SIG-M5 (cell line): ENCODE results near the gene PRSS21.

Experiments
- DNase-seq: peaks from one replicate; lab custom pipeline; 2025; lab: John Stamatoyannopoulos, UW

The PRSS21 gene

DNA sequence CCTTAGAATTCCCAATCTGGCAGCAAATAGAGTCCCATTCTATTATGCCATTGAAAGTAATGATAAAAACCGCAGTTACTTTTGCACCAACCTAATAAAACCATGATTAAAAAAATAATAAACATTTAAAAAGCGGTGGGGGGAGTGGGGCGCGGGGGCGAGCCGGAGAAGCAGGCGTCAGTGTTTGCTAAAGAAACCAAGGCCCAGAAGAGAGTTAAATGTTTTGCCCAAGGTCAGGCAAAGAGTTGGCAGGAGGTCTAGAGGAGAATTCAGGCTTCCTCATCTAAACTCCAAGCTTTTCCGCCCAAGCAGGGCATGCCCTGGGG, 50.6 kb downstream of the PRSS21 start:
- no peak for DNase-seq

- peak; percentile 63 for DNase-seq
These were observed 51.2 kb downstream of the PRSS21 start for GRCh38 chr16:2867987-2868789.
